Measurements from ENCODE around the gene NINJ1.

The NINJ1 gene

DNA sequence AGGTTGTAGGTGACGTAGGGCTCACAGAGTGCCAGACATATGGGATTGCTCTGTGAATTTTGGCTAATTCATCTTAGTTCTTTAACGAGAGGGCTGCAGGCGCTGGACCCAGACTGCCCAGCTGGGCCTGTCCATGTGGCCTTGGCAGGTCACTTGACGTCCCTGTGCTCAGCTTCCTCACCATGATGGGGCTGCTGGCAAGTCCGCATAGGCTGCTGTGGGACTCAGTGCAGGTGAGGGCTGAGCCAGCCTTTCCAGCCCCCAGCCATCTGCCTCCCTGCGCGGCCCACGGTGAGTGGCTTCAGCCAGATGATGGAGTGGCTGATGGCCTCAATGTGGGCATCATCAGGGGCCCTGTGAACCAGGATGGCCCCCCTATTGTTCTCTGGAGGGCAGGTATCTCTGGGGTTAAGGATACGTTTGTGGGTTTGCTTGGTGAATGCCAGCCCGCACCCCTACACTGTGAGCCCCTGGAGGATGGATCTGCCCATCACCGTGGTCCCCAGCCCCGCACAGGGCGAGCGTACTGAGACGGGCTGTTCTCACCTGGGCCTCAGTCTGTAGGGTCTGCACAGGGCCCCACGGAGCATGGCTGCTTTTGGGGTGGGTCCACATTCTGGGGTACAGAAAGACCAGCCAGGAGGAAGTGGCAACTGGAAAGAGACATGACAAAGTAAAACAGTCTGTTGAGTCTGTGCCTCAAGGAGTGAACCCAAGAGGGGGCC lies 34.3 kb downstream of the NINJ1 start:
- peak in 1 of 2 experiments; percentile 33 for DNase-seq

GRCh38 chr9:93098236-93098946 lies 35.7 kb downstream of the NINJ1 start:
- peak in 1 of 2 experiments; percentile 33 for DNase-seq

- peak in 1 of 2 experiments; percentile 7 for DNase-seq
Observed at GRCh38 chr9:93097511-93098201, 36.4 kb downstream of the NINJ1 start.

DNA sequence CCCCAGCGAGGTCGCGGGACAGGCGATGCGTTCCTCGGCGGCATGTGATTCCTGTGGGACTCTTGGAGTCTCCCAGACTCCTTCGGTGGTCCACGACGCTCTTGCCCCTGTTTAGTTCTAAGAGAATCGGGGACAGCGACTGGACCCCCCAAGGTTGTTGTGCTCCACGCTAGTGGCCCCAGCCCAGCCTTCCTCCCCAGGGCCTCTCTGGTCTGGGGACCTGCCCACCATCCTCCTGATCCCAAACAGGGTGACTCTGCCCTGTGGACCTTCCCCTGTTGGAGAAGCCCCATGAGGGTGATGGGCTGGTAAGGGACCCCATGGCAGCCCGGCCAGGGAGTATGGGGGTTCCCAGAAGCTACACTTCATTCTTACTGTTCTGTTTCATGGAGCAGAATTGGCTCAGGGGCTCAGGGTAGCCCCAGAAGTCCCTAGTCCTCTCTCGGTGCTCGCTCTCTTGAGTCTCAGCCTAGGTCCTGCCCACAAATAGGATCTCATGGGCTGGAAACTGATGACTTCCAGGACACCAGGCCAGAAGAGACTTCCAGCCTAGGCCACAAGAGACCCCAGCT lies 37.2 kb downstream of the NINJ1 start:
- no peak for DNase-seq

DNA sequence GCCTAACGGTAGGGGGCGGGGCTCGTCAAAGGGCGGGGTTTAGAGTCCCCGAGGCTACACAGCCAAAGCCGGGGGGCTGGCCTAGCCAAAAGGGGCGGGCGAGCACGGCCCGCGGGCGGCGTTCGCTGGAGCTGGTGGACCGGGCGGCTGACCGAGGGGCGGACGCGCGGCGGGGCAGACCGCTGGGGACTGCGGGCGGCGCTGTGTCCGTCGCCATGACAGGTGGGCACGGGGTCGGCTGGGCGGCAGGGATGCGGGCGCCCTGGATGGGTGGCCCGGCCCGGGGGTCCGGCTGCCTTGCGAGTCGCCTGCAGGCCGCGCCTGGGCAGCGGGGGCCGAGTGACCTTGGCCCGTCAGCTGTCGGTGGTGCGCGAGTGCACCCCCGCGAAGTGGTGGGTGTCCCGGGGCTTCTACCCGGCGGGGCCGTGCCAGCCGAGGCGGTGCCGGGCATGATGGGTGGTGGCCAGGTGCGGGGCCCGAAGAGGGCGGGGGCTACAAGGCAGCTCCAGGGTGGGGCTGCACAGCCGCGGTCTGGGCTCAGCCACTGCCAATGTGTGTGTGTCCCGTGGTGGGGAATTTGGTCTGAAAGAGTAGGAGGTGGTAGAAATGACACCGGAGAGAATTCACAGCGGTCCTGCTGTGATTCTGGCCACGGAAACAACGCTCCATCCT lies 37.8 kb downstream of the NINJ1 start, which contains the start of gene CARD19:
Gene CARD19, plus strand, starts transcription at position 87 of the 672 bp plus-strand sequence. Its CDS starts 129 bp downstream, at position 216.
- no peak for DNase-seq

GRCh38 chr9:93095205-93096130 lies 38.6 kb downstream of the NINJ1 start:
- DNase-seq: peak; percentile 98 to 99

GRCh38 chr9:93094658-93095204 lies 39.3 kb downstream of the NINJ1 start:
- DNase-seq: no peak

DNA sequence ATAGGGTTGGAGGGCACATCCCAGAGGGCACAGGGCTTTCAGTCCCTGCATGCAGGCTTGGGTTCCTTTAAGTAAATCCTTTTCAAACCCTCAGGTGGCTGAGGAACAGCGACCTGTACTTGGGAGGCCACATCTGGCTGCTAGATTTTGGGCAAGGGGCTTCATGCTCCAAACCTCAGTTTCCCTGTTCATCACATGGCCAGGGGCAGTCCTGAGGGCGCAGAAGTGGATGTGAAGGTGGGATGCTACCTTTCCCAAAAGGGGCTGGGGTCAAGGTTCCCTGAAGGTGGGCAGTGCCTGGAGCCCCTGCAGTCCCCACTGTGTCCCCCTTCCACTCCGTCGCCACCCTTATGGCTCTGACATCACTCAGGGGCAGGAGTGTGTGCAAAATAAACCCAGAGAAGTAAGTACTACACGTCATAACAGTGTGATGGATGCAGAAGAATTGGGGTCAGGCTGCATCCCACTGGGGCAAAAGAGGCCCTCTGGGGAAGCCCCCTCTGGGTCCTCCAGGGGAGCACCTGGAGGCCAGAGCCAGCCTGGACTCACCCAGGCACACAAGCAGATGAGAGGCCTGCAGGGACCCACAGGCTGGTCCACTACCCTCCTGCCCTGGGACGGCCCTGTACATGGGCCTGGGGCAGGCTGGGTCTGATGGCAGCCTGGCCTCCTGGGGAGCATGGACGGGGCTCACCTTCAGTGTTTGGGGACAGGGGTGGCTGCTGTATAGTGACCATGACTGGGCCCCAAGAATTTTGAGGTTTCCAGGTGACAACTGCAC lies 40.0 kb downstream of the NINJ1 start:
- DNase-seq: no peak

- DNase-seq: no peak
Observed at GRCh38 chr9:93093127-93093876, 40.7 kb downstream of the NINJ1 start.

- no peak for DNase-seq
Observed at GRCh38 chr9:93092251-93092991, 41.6 kb downstream of the NINJ1 start.

DNA sequence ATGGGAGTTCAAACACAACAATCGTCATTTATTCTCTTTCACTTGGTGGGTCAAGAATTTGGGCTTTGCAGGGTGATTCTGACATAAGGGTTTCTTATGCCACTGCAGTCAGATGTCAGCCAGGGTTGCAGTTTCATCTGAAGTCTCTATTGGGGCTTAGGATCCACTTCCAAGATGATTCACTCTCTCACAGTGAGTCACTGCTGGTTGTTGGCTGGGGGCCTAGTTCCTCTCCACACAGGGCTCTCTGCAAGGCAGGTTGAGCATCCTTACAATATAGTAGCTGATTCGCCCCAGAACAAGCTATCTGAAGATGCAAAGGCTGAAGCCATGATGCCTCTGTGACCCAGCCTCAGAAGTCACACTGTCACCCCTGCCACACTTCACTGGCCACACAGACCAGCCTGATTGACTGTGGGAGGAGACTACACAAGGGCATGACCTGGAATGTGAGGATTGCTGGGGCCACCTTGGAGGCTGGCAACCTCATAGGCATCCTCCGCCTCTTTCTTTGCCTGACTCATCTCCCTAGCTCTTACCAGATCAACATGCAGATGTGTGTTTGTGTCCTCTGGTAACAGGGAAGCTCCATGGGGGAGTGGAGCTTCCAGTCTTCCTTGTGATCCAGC lies 42.5 kb downstream of the NINJ1 start:
- DNase-seq: no peak

GRCh38 chr9:93091056-93091452 lies 43.0 kb downstream of the NINJ1 start:
- no peak for DNase-seq

GRCh38 chr9:93090091-93090655 lies 43.9 kb downstream of the NINJ1 start:
- no peak for DNase-seq

DNA sequence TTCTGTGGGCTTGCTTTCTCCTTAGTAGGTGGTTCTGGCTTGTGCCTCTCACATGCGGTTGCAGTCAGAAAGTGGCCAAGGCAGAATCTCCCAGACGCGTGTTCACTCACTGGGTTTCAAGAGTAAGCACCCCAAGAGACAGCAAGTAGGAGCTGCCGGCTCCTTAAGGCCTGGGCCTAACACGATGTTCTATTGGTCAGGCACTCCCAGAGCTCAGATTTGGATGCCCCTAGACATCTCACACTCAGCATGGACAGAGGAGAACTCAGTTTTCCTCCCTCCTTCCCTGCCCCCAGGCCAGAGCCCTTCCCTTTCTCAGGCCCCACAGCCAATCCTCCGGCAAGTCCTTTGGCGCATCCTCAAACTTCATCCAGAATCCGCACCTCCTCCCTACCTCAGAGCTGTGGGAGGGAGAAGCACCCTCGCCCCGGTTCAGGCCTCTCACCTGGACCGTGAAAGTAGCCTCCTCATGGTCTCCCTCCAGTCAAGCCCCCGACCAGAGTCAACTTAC lies 44.5 kb downstream of the NINJ1 start:
- no peak for DNase-seq

GRCh38 chr9:93089024-93089423 lies 45.0 kb downstream of the NINJ1 start:
- DNase-seq: no peak

GRCh38 chr9:93088656-93089015 lies 45.4 kb downstream of the NINJ1 start:
- no peak for DNase-seq

DNA sequence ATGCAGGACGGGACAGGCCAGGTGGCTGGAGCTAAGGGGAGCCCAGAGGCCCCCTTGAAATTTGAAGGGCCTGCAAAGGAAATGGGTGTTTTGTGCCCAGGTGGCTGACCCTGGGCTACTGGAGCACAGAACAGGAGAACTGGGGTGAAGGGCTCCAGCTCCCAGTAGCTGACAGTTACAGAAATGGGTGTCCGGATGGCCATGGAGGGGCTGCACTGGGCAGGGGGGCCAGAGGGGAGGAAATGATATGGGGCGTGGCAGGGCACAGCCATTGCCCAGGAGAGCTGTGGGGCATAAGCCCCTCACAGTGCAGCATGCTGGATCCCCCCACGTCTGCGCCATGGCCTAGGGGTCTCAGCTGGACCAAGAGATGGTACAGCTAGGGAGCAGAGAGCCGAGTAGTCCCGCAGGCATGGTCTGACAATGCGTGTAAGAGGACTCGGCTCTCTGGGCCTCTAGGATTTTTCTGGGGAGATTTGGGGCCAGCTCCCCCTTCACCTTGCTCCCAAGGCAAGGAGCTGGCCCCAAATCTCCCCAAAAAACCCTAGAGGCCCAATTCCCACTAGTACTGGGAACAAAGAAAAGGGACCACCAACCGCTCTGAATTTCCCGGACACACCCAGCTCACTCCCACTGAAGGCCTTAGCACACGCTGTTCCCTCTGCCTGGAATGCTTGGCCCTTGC lies 45.9 kb downstream of the NINJ1 start:
- no peak for DNase-seq

All from cerebellar nuclear complex (tissue), 1 donor.